ENCODE data around the gene ZMYM2. TPM values are rescaled to one million over a fixed set of nuclear protein-coding genes. Genes with fewer than 3 reads are reported as not detected.

ZMYM2 gene
- total RNA-seq, 4 donors from 2014 or later = 44.5 to 217 (median 57.0) TPM

GRCh38 chr13:20054586-20054985 is 96.1 kb downstream of the ZMYM2 start:
- TF ChIP-seq POLR2A (IDR thresholded peaks at IDR 0.05) = no peak
- no peak for TF ChIP-seq POLR2AphosphoS5 (IDR thresholded peaks at IDR 0.05)
- Histone ChIP-seq H3K27ac (no peak overlapping the region), H3K36me3 (peaks cover 31% of the 10 kb centered on the region), H3K4me1 (no peaks in the 10 kb centered on the region), H3K9me3 (no peaks in the 10 kb centered on the region), H3K27me3 (no peaks in the 10 kb centered on the region), H3K4me3 (no peak overlapping the region)
- no peak for DNase-seq (ENCODE audit: low spot score in 2 of 2)
- WGBS = 95% methylated on average over 2 of the region's 2 CpGs

- Histone ChIP-seq H3K9me3 (no peaks in the 10 kb centered on the region), H3K27ac (no peak overlapping the region), H3K36me3 (peaks cover 57% of the 10 kb centered on the region), H3K4me1 (no peaks in the 10 kb centered on the region), H3K27me3 (no peaks in the 10 kb centered on the region), H3K4me3 (no peak overlapping the region)
- no peak for TF ChIP-seq EP300 (IDR thresholded peaks at IDR 0.05)
- no peak for TF ChIP-seq POLR2A (IDR thresholded peaks at IDR 0.05)
- no peak for TF ChIP-seq POLR2AphosphoS5 (IDR thresholded peaks at IDR 0.05)
- 95% methylated on average over 7 of the region's 7 CpGs for WGBS
- DNase-seq (ENCODE audit: low spot score in 2 of 2) = no peak
Measured at GRCh38 chr13:20057214-20057613, 98.7 kb downstream of the ZMYM2 start.

- TF ChIP-seq POLR2AphosphoS5 (IDR thresholded peaks at IDR 0.05) (no peak), EP300 (IDR thresholded peaks at IDR 0.05) (no peak), CTCF (IDR thresholded peaks at IDR 0.05) (no peak), POLR2A (IDR thresholded peaks at IDR 0.05) (no peak)
- no peak for DNase-seq (ENCODE audit: low spot score in 2 of 2)
- 87% methylated on average over 1 of the region's 1 CpG for WGBS
- Histone ChIP-seq H3K36me3 (peaks cover 65% of the 10 kb centered on the region), H3K9me3 (no peaks in the 10 kb centered on the region), H3K4me3 (no peak overlapping the region), H3K4me1 (no peaks in the 10 kb centered on the region), H3K27me3 (no peaks in the 10 kb centered on the region), H3K27ac (no peak overlapping the region)
Measured at GRCh38 chr13:20057963-20058362, 99.4 kb downstream of the ZMYM2 start.

GRCh38 chr13:20058476-20058875 is 99.9 kb downstream of the ZMYM2 start:
- Histone ChIP-seq H3K27me3 (no peaks in the 10 kb centered on the region), H3K9me3 (no peaks in the 10 kb centered on the region), H3K36me3 (peaks cover 70% of the 10 kb centered on the region), H3K4me1 (no peaks in the 10 kb centered on the region), H3K27ac (no peak overlapping the region), H3K4me3 (no peak overlapping the region)
- WGBS = 98% methylated on average over 1 of the region's 1 CpG
- DNase-seq (ENCODE audit: low spot score in 2 of 2) = no peak
- TF ChIP-seq CTCF (IDR thresholded peaks at IDR 0.05) = no peak

GRCh38 chr13:20064128-20064527 is 105.6 kb downstream of the ZMYM2 start:
- peaks cover 89% of the 10 kb centered on the region for H3K36me3 ChIP-seq
- TF ChIP-seq CTCF (IDR thresholded peaks at IDR 0.05) (no peak), POLR2A (IDR thresholded peaks at IDR 0.05) (no peak), EP300 (IDR thresholded peaks at IDR 0.05) (no peak), POLR2AphosphoS5 (IDR thresholded peaks at IDR 0.05) (no peak)
- no peak overlapping the region for H3K27ac ChIP-seq

GRCh38 chr13:20065516-20065915 is 107.0 kb downstream of the ZMYM2 start:
- no peak for TF ChIP-seq EP300 (IDR thresholded peaks at IDR 0.05)
- TF ChIP-seq POLR2AphosphoS5 (IDR thresholded peaks at IDR 0.05) = no peak
- TF ChIP-seq CTCF (IDR thresholded peaks at IDR 0.05) = no peak
- no peak for TF ChIP-seq POLR2A (IDR thresholded peaks at IDR 0.05)
- H3K9me3 ChIP-seq = no peaks in the 10 kb centered on the region
- no peak overlapping the region for H3K4me3 ChIP-seq
- 96% methylated on average over 5 of the region's 5 CpGs for WGBS
- DNase-seq (ENCODE audit: low spot score in 2 of 2) = no peak
- no peak overlapping the region for H3K27ac ChIP-seq
- H3K4me1 ChIP-seq = no peaks in the 10 kb centered on the region
- no peaks in the 10 kb centered on the region for H3K27me3 ChIP-seq
- peaks cover 79% of the 10 kb centered on the region for H3K36me3 ChIP-seq

More at GRCh38 chr13:20064128-20064527, 105.6 kb downstream of the ZMYM2 start:
- no peak overlapping the region for H3K4me3 ChIP-seq
- no peaks in the 10 kb centered on the region for H3K9me3 ChIP-seq
- H3K27me3 ChIP-seq = no peaks in the 10 kb centered on the region
- H3K4me1 ChIP-seq = no peaks in the 10 kb centered on the region
- WGBS = 96% methylated on average over 1 of the region's 1 CpG
- no peak for DNase-seq (ENCODE audit: low spot score in 2 of 2)

All from suprapubic skin (tissue), 4 donors.